ENCODE measurements around the gene FARS2.

DNA sequence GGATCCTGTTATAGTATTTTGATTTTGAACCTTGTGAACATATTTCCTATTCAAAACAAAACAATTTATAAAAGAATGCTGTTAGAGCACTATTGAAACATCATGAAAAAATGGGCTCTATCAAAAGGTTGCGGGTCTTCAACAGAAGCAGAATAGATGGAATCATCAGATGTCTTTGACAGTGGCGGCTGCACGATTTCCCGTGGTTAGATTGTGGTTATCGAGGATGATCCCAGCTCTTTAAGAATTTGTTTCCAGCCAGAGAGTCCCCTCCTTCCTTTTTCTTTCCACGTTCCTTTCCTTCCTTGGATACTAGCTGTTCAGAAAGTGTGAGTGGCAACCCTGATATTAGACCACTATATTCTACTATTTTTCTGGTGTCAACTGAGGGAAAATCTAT lies 163.4 kb downstream of the FARS2 start:
- TF ChIP-seq POLR2A (IDR thresholded peaks at IDR 0.05) (no peak), POLR2AphosphoS5 (IDR thresholded peaks at IDR 0.05) (no peak), EP300 (IDR thresholded peaks at IDR 0.05; ENCODE audit: low read depth) (no peak)
- TF ChIP-seq, protein P1, sequence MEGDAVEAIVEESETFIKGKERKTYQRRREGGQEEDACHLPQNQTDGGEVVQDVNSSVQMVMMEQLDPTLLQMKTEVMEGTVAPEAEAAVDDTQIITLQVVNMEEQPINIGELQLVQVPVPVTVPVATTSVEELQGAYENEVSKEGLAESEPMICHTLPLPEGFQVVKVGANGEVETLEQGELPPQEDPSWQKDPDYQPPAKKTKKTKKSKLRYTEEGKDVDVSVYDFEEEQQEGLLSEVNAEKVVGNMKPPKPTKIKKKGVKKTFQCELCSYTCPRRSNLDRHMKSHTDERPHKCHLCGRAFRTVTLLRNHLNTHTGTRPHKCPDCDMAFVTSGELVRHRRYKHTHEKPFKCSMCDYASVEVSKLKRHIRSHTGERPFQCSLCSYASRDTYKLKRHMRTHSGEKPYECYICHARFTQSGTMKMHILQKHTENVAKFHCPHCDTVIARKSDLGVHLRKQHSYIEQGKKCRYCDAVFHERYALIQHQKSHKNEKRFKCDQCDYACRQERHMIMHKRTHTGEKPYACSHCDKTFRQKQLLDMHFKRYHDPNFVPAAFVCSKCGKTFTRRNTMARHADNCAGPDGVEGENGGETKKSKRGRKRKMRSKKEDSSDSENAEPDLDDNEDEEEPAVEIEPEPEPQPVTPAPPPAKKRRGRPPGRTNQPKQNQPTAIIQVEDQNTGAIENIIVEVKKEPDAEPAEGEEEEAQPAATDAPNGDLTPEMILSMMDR (IDR thresholded peaks at IDR 0.05) = no peak

All from transverse colon (tissue), 4 donors.